Prostate gland (tissue), 2 donors: ENCODE results near the gene HOXD11. TPM values are rescaled to one million over a fixed set of nuclear protein-coding genes. Genes with fewer than 3 reads are reported as not detected.

Experiments
- DNase-seq: peaks from one replicate; pipeline ENCODE4 v3.0.0-alpha.2; 2019; ENCODE audit warnings: low spot score
- H3K27ac ChIP-seq, 2 donors: fragments of 200-600 bp; sonication (generic); 2 replicates each; pipeline ENCODE4 v1.5.1; 2017 to 2019
- H3K27me3 ChIP-seq: fragments of 200-600 bp; sonication (generic); replicated peaks from 2 replicates; pipeline ENCODE4 v1.5.1; 2019; ENCODE audit not compliant: insufficient read depth
- H3K36me3 ChIP-seq, 2 donors: fragments of 200-600 bp; sonication (generic); 1 replicate in 1 of 2; 2 replicates in 1 of 2; pipeline versions ENCODE4 v1.5.1 to v1.8.1; 2017 to 2019
- H3K4me1 ChIP-seq: fragments of 200-600 bp; sonication (generic); replicated peaks from 2 replicates; pipeline ENCODE4 v1.5.1; 2019
- H3K4me3 ChIP-seq, 2 donors: fragments of 200-600 bp; sonication (generic); 2 replicates each; pipeline ENCODE4 v1.5.1; 2017 to 2019
- H3K9me3 ChIP-seq: fragments of 200-600 bp; sonication (generic); 2 replicates; pipeline ENCODE4 v1.5.1; 2017
- CTCF ChIP-seq, 4 experiments: fragments of 200-600 bp in 2 of 4; fragments of 450-650 bp in 2 of 4; sonication (generic) in 2 of 4; IDR thresholded peaks; 1 replicate in 3 of 4; 2 replicates in 1 of 4; pipeline ENCODE4 v1.5.1; 2016 to 2019; ENCODE audit warnings: antibody characterized with exemption in 4 of 4, mild to moderate bottlenecking in 2 of 4, moderate library complexity in 2 of 4
- POLR2A ChIP-seq: fragments of 450-650 bp; IDR thresholded peaks from one replicate; pipeline ENCODE4 v1.6.1; 2016; ENCODE audit warnings: antibody characterized with exemption, mild to moderate bottlenecking
- POLR2AphosphoS5 ChIP-seq: sonication (generic); formaldehyde crosslinking; IDR thresholded peaks from one replicate; pipeline ENCODE4 v1.6.1; 2017; ENCODE audit warnings: antibody characterized with exemption
- WGBS: methylation state at CpG from one replicate; pipeline ENCODE4 v1.1.5; 2018; 5-methylcytosine and 5-hydroxymethylcytosine counted together
- intact Hi-C: fragments of 100-400 bp; cut with DNase I; formaldehyde crosslinking; loops from one replicate; pipeline ENCODE4 v1.14.2; 2022
- total RNA-seq, 2 donors: library from RNA; depleted of rRNA; stranded (reverse); fragments of >200 nt; gene quantifications; one replicate each; pipeline ENCODE4 v1.1.0, GENCODE V29; 2016

The HOXD11 gene
- total RNA-seq, 2 donors from 2014 or later: 8.0 to 14.9 TPM

DNA sequence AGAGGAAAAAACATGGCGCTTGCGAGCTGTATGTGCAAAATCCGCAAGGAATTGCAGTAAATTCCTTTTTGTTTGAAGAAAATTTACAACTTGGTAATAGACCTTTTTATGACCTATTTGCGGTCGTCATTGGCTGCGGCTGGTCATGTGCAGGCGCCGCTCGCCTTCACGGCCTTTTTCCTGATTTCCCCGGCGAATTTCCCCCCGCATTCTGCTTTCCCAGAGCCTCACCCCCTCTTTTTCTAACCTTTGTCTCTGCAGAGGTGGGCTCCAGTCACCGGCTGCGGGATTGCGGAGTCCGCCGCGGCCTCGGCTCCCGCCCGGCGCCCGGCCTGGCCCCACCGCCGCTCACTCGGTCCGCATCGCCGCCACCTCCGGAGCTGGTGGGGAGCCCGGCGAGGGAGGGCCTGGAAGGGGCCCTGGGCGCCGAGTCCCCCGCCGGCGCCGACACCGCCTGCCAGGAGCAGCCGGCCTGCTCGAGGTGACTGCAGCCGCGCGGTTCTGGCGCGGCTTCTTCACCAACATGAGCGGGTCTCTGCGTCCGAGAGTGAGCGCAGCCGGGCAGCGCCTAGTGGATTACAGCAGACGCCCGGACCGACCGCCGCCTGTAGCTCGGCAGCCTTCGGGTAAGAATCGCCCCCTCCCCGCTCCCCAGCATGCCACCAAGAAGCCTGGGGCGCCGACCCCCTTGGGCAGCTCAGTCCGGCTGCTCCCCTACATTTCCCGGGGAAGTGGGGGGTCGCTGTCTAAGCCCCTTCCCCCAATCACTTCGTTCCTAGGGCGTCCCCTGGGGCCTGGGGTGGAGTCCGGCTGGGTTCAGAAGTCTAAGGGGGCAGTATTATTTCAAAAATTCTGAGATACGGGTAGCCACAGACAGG is 29.5 kb downstream of the HOXD11 start:
- 7% methylated on average over 71 of the region's 71 CpGs for WGBS
- H3K27ac ChIP-seq: peak overlapping the region; percentile 60 to 75
- H3K4me3 ChIP-seq: peak overlapping the region; percentile 39 to 54
- no peak for DNase-seq
- H3K9me3 ChIP-seq: no peaks in the 10 kb centered on the region
- H3K36me3 ChIP-seq: no peaks in the 10 kb centered on the region
- no peaks in the 10 kb centered on the region for H3K4me1 ChIP-seq
- H3K27me3 ChIP-seq: no peaks in the 10 kb centered on the region
- TF ChIP-seq CTCF (IDR thresholded peaks at IDR 0.05): peak in 1 of 4 experiments; percentile 15
- TF ChIP-seq POLR2A: no peak
- TF ChIP-seq POLR2AphosphoS5: no peak
- intact Hi-C loops: no loop called here

DNA sequence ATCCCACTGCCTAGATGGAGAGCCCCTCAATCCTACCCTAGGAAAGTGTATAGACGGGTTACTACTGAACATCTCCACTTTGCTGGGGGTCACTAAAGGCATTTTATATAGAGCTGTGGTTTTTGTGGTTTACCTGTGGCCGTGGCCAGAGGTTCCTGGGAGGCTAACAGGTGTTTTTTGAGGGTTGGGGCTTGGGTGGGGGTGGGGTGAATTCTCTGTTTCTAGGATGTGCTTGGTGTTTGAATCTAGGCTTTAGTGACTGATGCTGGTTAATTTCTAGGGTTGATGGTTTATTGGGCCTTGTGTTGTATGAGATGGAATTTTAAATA is 30.1 kb downstream of the HOXD11 start:
- no peaks in the 10 kb centered on the region for H3K27me3 ChIP-seq
- TF ChIP-seq CTCF (IDR thresholded peaks at IDR 0.05) (no peak), POLR2AphosphoS5 (no peak), POLR2A (no peak)

GRCh38 chr2:176137906-176138305 is 30.8 kb downstream of the HOXD11 start:
- no peaks in the 10 kb centered on the region for H3K36me3 ChIP-seq
- no peak overlapping the region for H3K27ac ChIP-seq
- no peaks in the 10 kb centered on the region for H3K4me1 ChIP-seq
- no peaks in the 10 kb centered on the region for H3K9me3 ChIP-seq
- no peak overlapping the region for H3K4me3 ChIP-seq
- no peak for DNase-seq
- intact Hi-C loops: no loop called here
- H3K27me3 ChIP-seq: no peaks in the 10 kb centered on the region
- WGBS: 77% methylated on average over 8 of the region's 8 CpGs
- TF ChIP-seq POLR2A (no peak), CTCF (IDR thresholded peaks at IDR 0.05) (no peak), POLR2AphosphoS5 (no peak)

More for the DNA sequence above, 30.1 kb downstream of the HOXD11 start:
- no peaks in the 10 kb centered on the region for H3K36me3 ChIP-seq
- peak overlapping the region; percentile 39 to 54 for H3K4me3 ChIP-seq
- intact Hi-C loops: no loop called here
- no peaks in the 10 kb centered on the region for H3K4me1 ChIP-seq
- 71% methylated on average over 2 of the region's 2 CpGs for WGBS
- H3K27ac ChIP-seq: peak overlapping the region; percentile 60 to 75
- no peaks in the 10 kb centered on the region for H3K9me3 ChIP-seq
- no peak for DNase-seq

- no peaks in the 10 kb centered on the region for H3K27me3 ChIP-seq
- TF ChIP-seq POLR2A: no peak
- TF ChIP-seq CTCF (IDR thresholded peaks at IDR 0.05): no peak
- no peak for TF ChIP-seq POLR2AphosphoS5
- no peak for DNase-seq
Measured at GRCh38 chr2:176138526-176138922, 31.4 kb downstream of the HOXD11 start.

More at GRCh38 chr2:176138526-176138922, 31.4 kb downstream of the HOXD11 start:
- no peaks in the 10 kb centered on the region for H3K9me3 ChIP-seq
- H3K4me3 ChIP-seq: no peak overlapping the region
- intact Hi-C loops: no loop called here
- 57% methylated on average over 14 of the region's 14 CpGs for WGBS
- no peak overlapping the region for H3K27ac ChIP-seq
- no peaks in the 10 kb centered on the region for H3K4me1 ChIP-seq
- H3K36me3 ChIP-seq: no peaks in the 10 kb centered on the region
